OCI-LY7 (cell line): Measurements from ENCODE around the gene MAP3K7CL.

Experiments used
- CTCF ChIP-seq: fragments of 200-600 bp; sonication (generic); conservative IDR thresholded peaks from 2 replicates; pipeline ENCODE4 v1.5.1; 2014; ENCODE audit warnings: mild to moderate bottlenecking, antibody characterized with exemption, low read length, moderate library complexity, mixed read lengths
- EZH2phosphoT487 ChIP-seq: fragments of 200-600 bp; sonication (generic); IDR thresholded peaks from 2 replicates; pipeline ENCODE4 v1.6.1; 2018; ENCODE audit warnings: low read depth, borderline replicate concordance, mild to moderate bottlenecking, mixed run types, antibody characterized with exemption, low read length, moderate library complexity, mixed read lengths

GRCh38 chr21:29155118-29155932 lies 24.9 kb downstream of the MAP3K7CL start:
- TF ChIP-seq EZH2phosphoT487 (no peak), CTCF (no peak)
